HCT116 (cell line): Measurements from ENCODE around the gene TRMT2A. TPM values are rescaled to one million over a fixed set of nuclear protein-coding genes. Genes with fewer than 3 reads are reported as not detected.

ENCODE experiments used
- ATAC-seq: fragments of 200-7000 bp; cut with Tn5 transposase; 2 replicates; pipeline ENCODE4 v1.9.1; 2020; ENCODE audit warnings: mild to moderate bottlenecking, moderate library complexity
- BruUV-seq: library from RNA; stranded (reverse); fragments of 400-500 nt; replicated peaks from 2 replicates; lab custom pipeline; 2021; lab: Mats Ljungman, UMichigan
- CTCF ChIA-PET: fragments of 300-600 bp; sonication (Branson Sonifier 250); formaldehyde crosslinking; loops from one replicate; lab custom pipeline; 2021; ENCODE audit warnings: antibody characterized with exemption; lab: Charles Lee
- POLR2A ChIA-PET: fragments of 300-600, 350-600 bp; sonication (Branson Sonifier 250); formaldehyde crosslinking; loops from one replicate; lab custom pipeline; 2021; ENCODE audit warnings: antibody characterized with exemption; lab: Charles Lee
- RAD21 ChIA-PET, 2 experiments: fragments of 300-600 bp; sonication (Branson Sonifier 250); formaldehyde crosslinking; loops; one replicate each; lab custom pipeline; 2023; ENCODE audit warnings: low total read pairs in 2 of 2; ENCODE audit not compliant: uncharacterized antibody in 2 of 2, unreplicated experiment in 2 of 2, low non-redundant PET in 1 of 2; lab: Charles Lee
- DNase-seq: peaks from one replicate; pipeline ENCODE4 v3.0.0-alpha.2; 2010; ENCODE audit warnings: low read depth, low spot score
- H2AFZ ChIP-seq: fragments of 200-600 bp; shearing (Covaris generic), sonication (generic); 2 replicates; pipeline ENCODE4 v1.6.1; 2017; ENCODE audit warnings: low read depth, mixed run types, mixed read lengths, antibody characterized with exemption, low read length; ENCODE audit not compliant: poor library complexity, severe bottlenecking
- H3K27ac ChIP-seq: 2 replicates; pipeline ENCODE4 v1.5.1; 2012; ENCODE audit warnings: low read depth, low read length
- H3K27me3 ChIP-seq: fragments of 200-600 bp; sonication (generic); 2 replicates; pipeline ENCODE4 v1.6.1; 2016; ENCODE audit warnings: mixed run types, low read length, mixed read lengths; ENCODE audit not compliant: insufficient read depth
- H3K36me3 ChIP-seq, 2 experiments: fragments of 200-500 bp in 1 of 2; fragments of 200-600 bp in 1 of 2; sonication (Bioruptor generic) in 1 of 2; sonication (generic) in 1 of 2; 2 replicates each; pipeline versions ENCODE4 v1.5.1 to v1.6.1; 2014 to 2016; ENCODE audit warnings: low read length in 2 of 2, inconsistent platforms in 1 of 2, mixed read lengths in 1 of 2, mixed run types in 1 of 2; ENCODE audit not compliant: insufficient read depth in 2 of 2, control insufficient read depth in 1 of 2
- H3K4me1 ChIP-seq, 2 experiments: fragments of 200-600 bp in 1 of 2; sonication (generic) in 1 of 2; 2 replicates each; pipeline versions ENCODE4 v1.5.1 to v1.6.1; 2012 to 2017; ENCODE audit warnings: low read length in 2 of 2, inconsistent platforms in 1 of 2, mild to moderate bottlenecking in 1 of 2, mixed read lengths in 1 of 2, mixed run types in 1 of 2, moderate library complexity in 1 of 2; ENCODE audit not compliant: insufficient read depth in 2 of 2, control insufficient read depth in 1 of 2
- H3K4me2 ChIP-seq: fragments of 200-600 bp; sonication (generic); 2 replicates; pipeline ENCODE4 v1.6.1; 2017; ENCODE audit warnings: mixed run types, low read length, mixed read lengths
- H3K4me3 ChIP-seq, 2 experiments: fragments of 200-600 bp in 1 of 2; sonication (generic) in 1 of 2; replicated peaks in 1 of 2; 2 replicates each; pipeline ENCODE4 v1.5.1; 2011 to 2016; ENCODE audit warnings: low read length in 2 of 2, control low read depth in 1 of 2, low read depth in 1 of 2, mild to moderate bottlenecking in 1 of 2, mixed read lengths in 1 of 2, mixed run types in 1 of 2
- H3K79me2 ChIP-seq: fragments of 200-600 bp; sonication (generic); 2 replicates; pipeline ENCODE4 v1.6.1; 2017; ENCODE audit warnings: mild to moderate bottlenecking, mixed run types, low read length, moderate library complexity, mixed read lengths; ENCODE audit not compliant: insufficient read depth
- H3K9ac ChIP-seq: fragments of 200-600 bp; sonication (generic); 2 replicates; pipeline ENCODE4 v1.6.1; 2016; ENCODE audit warnings: low read length, mixed read lengths
- H3K9me2 ChIP-seq: fragments of 200-600 bp; sonication (generic), shearing (Covaris generic); 2 replicates; pipeline ENCODE4 v1.6.1; 2017; ENCODE audit warnings: mixed run types, mild to moderate bottlenecking, moderate library complexity; ENCODE audit not compliant: insufficient read depth
- H3K9me3 ChIP-seq, 2 experiments: fragments of 200-500 bp in 1 of 2; fragments of 200-600 bp in 1 of 2; sonication (Bioruptor generic) in 1 of 2; sonication (generic) in 1 of 2; 2 replicates each; pipeline ENCODE4 v1.6.1; 2014 to 2017; ENCODE audit warnings: low read length in 2 of 2, mixed read lengths in 2 of 2, inconsistent platforms in 1 of 2, low read depth in 1 of 2, mild to moderate bottlenecking in 1 of 2, mixed run types in 1 of 2, moderate library complexity in 1 of 2; ENCODE audit not compliant: control insufficient read depth in 1 of 2, insufficient read depth in 1 of 2
- H4K20me1 ChIP-seq: fragments of 200-600 bp; sonication (generic), shearing (Covaris generic); 2 replicates; pipeline ENCODE4 v1.6.1; 2017; ENCODE audit warnings: mixed run types, mild to moderate bottlenecking, moderate library complexity; ENCODE audit not compliant: insufficient read depth
- CBX3 ChIP-seq: IDR thresholded peaks from 2 replicates; pipeline ENCODE4 v1.6.1; 2012; ENCODE audit warnings: low read depth
- CEBPB ChIP-seq: IDR thresholded peaks from 2 replicates; pipeline ENCODE4 v1.6.1; 2012; ENCODE audit warnings: low read depth
- CTCF ChIP-seq, 3 experiments: fragments of 200-600 bp in 1 of 3; sonication (generic) in 1 of 3; IDR thresholded peaks in 2 of 3; conservative IDR thresholded peaks in 1 of 3; 2 replicates each; pipeline ENCODE4 v1.5.1; 2012 to 2017; ENCODE audit warnings: low read depth in 2 of 3, low read length in 2 of 3, antibody characterized with exemption in 1 of 3, borderline replicate concordance in 1 of 3, control low read depth in 1 of 3, mild to moderate bottlenecking in 1 of 3, mixed read lengths in 1 of 3, mixed run types in 1 of 3, moderate library complexity in 1 of 3; ENCODE audit not compliant: insufficient read depth in 1 of 3
- EGR1 ChIP-seq: IDR thresholded peaks from 2 replicates; pipeline ENCODE4 v1.6.1; 2012; ENCODE audit warnings: low read depth
- EZH2phosphoT487 ChIP-seq: fragments of 200-600 bp; IDR thresholded peaks from 2 replicates; pipeline ENCODE4 v1.6.1; 2018; ENCODE audit warnings: antibody characterized with exemption, borderline replicate concordance
- FOSL1 ChIP-seq: IDR thresholded peaks from 2 replicates; pipeline ENCODE4 v1.6.1; 2012; ENCODE audit warnings: low read depth
- RAD21 ChIP-seq: IDR thresholded peaks from 2 replicates; pipeline ENCODE4 v1.6.1; 2012; ENCODE audit warnings: low read depth, mild to moderate bottlenecking
- REST ChIP-seq: IDR thresholded peaks from 2 replicates; pipeline ENCODE4 v1.6.1; 2012; ENCODE audit warnings: low read depth
- SP1 ChIP-seq: IDR thresholded peaks from 2 replicates; pipeline ENCODE4 v1.6.1; 2012; ENCODE audit warnings: low read depth
- SRF ChIP-seq: IDR thresholded peaks from 2 replicates; pipeline ENCODE4 v1.6.1; 2012; ENCODE audit warnings: low read depth
- TCF7L2 ChIP-seq: IDR thresholded peaks from 2 replicates; pipeline ENCODE4 v1.7.0; 2011; ENCODE audit warnings: borderline replicate concordance, inconsistent platforms; ENCODE audit not compliant: insufficient read depth, insufficient read length; ENCODE audit errors: extremely low read depth
- YY1 ChIP-seq: IDR thresholded peaks from 2 replicates; pipeline ENCODE4 v1.6.1; 2011; ENCODE audit warnings: low read length, low read depth, moderate library complexity, mild to moderate bottlenecking; ENCODE audit not compliant: insufficient replicate concordance; ENCODE audit errors: extremely low read depth
- ZBTB33 ChIP-seq: IDR thresholded peaks from 2 replicates; pipeline ENCODE4 v1.6.1; 2011; ENCODE audit warnings: mild to moderate bottlenecking, low read length, moderate library complexity; ENCODE audit not compliant: insufficient replicate concordance; ENCODE audit errors: extremely low read depth
- intact Hi-C: fragments of 100-400 bp; cut with micrococcal nuclease; formaldehyde crosslinking; loops from 2 replicates; pipeline ENCODE4 v1.10.0; 2022
- total RNA-seq: library from RNA; stranded (reverse); gene quantifications from one replicate; pipeline ENCODE4 v1.2.1, GENCODE V29; 2021; ENCODE audit not compliant: unreplicated experiment

Gene TRMT2A
- total RNA-seq, 1 experiment from 2014 or later, result 67.3 TPM

- ChIA-PET RAD21 (interaction anchor here (1.0 to 1.6 kb wide), 6 partner anchors 81 to 134 kb away, joined by 3 to 8 read pairs (median 4); no protein-coding TSS in a partner anchor), CTCF (interaction anchor here (0.7 to 1.6 kb wide), 9 partner anchors 54 to 299 kb away, joined by 3 to 20 read pairs (median 4); no protein-coding TSS in a partner anchor), POLR2A (interaction anchor here (0.9 to 1.4 kb wide), 2 partner anchors 134 to 136 kb away, joined by 3 read pairs; no protein-coding TSS in a partner anchor)
- H3K9me2 ChIP-seq, result no peaks in the 10 kb centered on the region
- H3K36me3 ChIP-seq, result no peaks in the 10 kb centered on the region
- no peak overlapping the region for H2AFZ ChIP-seq
- no peak for TF ChIP-seq CTCF (IDR thresholded peaks at IDR 0.05 in 2 of 3, conservative IDR thresholded peaks at IDR 0.05 in 1 of 3; ENCODE audit: borderline replicate concordance in 1 of 3, insufficient read depth in 1 of 3, low read depth in 2 of 3, low read length in 2 of 3)
- no peak for TF ChIP-seq RAD21
- no peak for TF ChIP-seq TCF7L2
- no peak for TF ChIP-seq YY1
- TF ChIP-seq FOSL1, result no peak
- TF ChIP-seq SP1, result no peak
- no peak for TF ChIP-seq CEBPB
- no peak for TF ChIP-seq REST
- no peak for TF ChIP-seq SRF
- TF ChIP-seq EZH2phosphoT487, result no peak
- no peak for TF ChIP-seq ZBTB33
- no peak for TF ChIP-seq CBX3
- no peak for TF ChIP-seq EGR1
- no peak overlapping the region for H3K4me3 ChIP-seq
- ATAC-seq (no peak), DNase-seq (no peak)
- no peaks in the 10 kb centered on the region for H3K9me3 ChIP-seq
- no peak overlapping the region for H3K27ac ChIP-seq
- H3K27me3 ChIP-seq, result no peaks in the 10 kb centered on the region
- H3K4me2 ChIP-seq, result peak overlapping the region; percentile 43
- intact Hi-C loops, result loop anchor here (1.0 to 5.0 kb wide), 3 partner anchors 81 to 300 kb away; no protein-coding TSS in a partner anchor
- H4K20me1 ChIP-seq, result no peaks in the 10 kb centered on the region
- H3K79me2 ChIP-seq, result no peaks in the 10 kb centered on the region
- H3K4me1 ChIP-seq, result no peaks in the 10 kb centered on the region
- BruUV-seq, result no TSS peak
- H3K9ac ChIP-seq, result no peak overlapping the region
These were observed 40.6 kb upstream of the TRMT2A start for GRCh38 chr22:20157430-20158183.
